HUES48 (cell line): Measurements from ENCODE around the gene FLOT1.

Source experiments
- H3K27ac ChIP-seq: one replicate; pipeline ENCODE4 v1.7.0; 2013; ENCODE audit warnings: low read depth, low read length, inconsistent platforms
- H3K27me3 ChIP-seq: 2 replicates; pipeline ENCODE4 v1.6.1; 2013; ENCODE audit warnings: mild to moderate bottlenecking, low read length; ENCODE audit not compliant: control insufficient read depth, insufficient read depth
- H3K36me3 ChIP-seq: 2 replicates; pipeline ENCODE4 v1.6.1; 2013; ENCODE audit warnings: low read length; ENCODE audit not compliant: control insufficient read depth, insufficient read depth
- H3K4me1 ChIP-seq: 2 replicates; pipeline ENCODE4 v1.6.1; 2013; ENCODE audit warnings: mild to moderate bottlenecking, low read length; ENCODE audit not compliant: control insufficient read depth, insufficient read depth
- H3K4me3 ChIP-seq: 2 replicates; pipeline ENCODE4 v1.5.1; 2013; ENCODE audit warnings: mild to moderate bottlenecking, low read depth, low read length
- H3K9ac ChIP-seq: 2 replicates; pipeline ENCODE4 v1.6.1; 2013; ENCODE audit warnings: mild to moderate bottlenecking, low read depth, low read length, moderate library complexity
- H3K9me3 ChIP-seq: 2 replicates; pipeline ENCODE4 v1.6.1; 2013; ENCODE audit warnings: low read length; ENCODE audit not compliant: control insufficient read depth, insufficient read depth

The FLOT1 gene

DNA sequence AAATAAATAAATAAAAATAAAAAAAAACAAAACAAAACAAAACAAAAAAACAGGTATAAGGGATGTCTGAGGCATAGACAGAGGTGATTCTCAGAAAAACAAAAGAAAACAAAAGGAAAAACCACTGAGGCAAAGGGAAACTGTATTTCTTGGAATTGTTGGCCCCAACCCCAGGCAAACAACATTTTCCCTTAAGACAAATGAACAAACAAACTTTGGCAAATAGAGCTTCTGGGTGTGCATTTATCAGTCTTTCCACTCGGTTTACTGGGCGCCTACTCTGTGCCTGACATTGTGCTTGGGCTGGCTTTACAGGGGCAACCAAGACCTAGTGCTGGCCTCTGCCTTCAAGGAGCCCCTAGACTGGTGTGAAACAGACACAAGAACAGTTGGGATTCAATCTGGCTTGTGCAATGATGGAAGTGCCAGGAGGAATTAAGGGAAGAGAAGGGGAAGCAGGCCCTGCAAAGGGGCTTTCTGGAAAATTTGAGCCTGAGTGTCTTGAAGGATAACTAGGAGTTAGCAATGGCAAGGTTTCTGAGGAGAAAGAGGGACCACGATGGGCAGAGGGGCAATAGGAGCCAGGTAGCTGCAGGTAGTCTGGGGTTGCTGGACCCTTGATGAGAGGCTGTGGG is 35.6 kb upstream of the FLOT1 start:
- Histone ChIP-seq H3K4me3 (no peak overlapping the region), H3K27ac (no peak overlapping the region), H3K9ac (no peak overlapping the region)

DNA sequence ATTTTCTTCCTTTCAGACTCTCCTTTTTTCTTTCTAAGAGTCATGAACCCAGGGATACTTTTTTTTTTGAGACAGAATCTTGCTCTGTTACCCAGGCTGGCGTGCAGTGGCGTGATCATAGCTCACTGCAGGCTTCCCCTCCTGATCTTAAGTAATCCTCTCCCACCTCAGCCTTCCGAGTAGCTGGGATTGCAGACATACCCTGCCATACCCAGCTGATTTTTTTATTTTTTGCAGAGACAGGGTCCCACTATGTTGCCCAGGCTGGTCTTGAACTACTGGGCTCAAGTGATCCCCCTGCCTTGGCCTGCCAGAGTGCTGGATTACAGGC is 34.6 kb upstream of the FLOT1 start:
- Histone ChIP-seq H3K4me1 (peaks cover 4% of the 10 kb centered on the region; the same call in 1 of the 2 replicates), H3K27me3 (no peaks in the 10 kb centered on the region), H3K9ac (no peak overlapping the region), H3K36me3 (no peaks in the 10 kb centered on the region), H3K4me3 (no peak overlapping the region), H3K9me3 (no peaks in the 10 kb centered on the region), H3K27ac (no peak overlapping the region)

More for the DNA sequence above, 35.6 kb upstream of the FLOT1 start:
- no peaks in the 10 kb centered on the region for H3K27me3 ChIP-seq
- H3K9me3 ChIP-seq = no peaks in the 10 kb centered on the region
- no peaks in the 10 kb centered on the region for H3K36me3 ChIP-seq
- peaks cover 4% of the 10 kb centered on the region; the same call in 1 of the 2 replicates for H3K4me1 ChIP-seq

GRCh38 chr6:30776390-30777154 is 34.1 kb upstream of the FLOT1 start:
- no peak overlapping the region for H3K4me3 ChIP-seq
- no peak overlapping the region for H3K27ac ChIP-seq
- H3K9ac ChIP-seq = no peak overlapping the region
- no peaks in the 10 kb centered on the region for H3K36me3 ChIP-seq
- H3K27me3 ChIP-seq = no peaks in the 10 kb centered on the region
- peaks cover 4% of the 10 kb centered on the region; the same call in 1 of the 2 replicates for H3K4me1 ChIP-seq
- no peaks in the 10 kb centered on the region for H3K9me3 ChIP-seq

DNA sequence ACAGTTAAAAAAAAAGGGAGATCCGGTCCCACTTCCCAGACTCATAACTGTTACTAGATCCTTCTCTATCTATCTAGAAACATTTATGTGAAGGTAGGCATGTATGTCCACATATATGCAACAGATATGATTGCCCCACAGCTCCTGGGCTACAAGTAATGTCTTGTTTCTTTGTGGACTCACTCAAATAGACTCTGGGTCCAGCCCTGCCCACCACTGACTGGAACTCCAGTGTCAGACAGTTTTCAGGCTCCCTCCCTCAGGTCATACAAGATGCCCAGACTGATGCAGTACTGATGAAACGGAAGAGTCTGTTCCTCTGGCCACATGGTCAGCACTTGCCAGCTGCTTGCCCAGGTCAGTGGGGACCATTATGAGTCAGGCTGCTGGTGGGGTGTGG is 32.6 kb upstream of the FLOT1 start:
- Histone ChIP-seq H3K4me3 (no peak overlapping the region), H3K27ac (no peak overlapping the region), H3K9me3 (no peaks in the 10 kb centered on the region), H3K36me3 (no peaks in the 10 kb centered on the region), H3K9ac (no peak overlapping the region), H3K27me3 (no peaks in the 10 kb centered on the region), H3K4me1 (peaks cover 7% of the 10 kb centered on the region)

DNA sequence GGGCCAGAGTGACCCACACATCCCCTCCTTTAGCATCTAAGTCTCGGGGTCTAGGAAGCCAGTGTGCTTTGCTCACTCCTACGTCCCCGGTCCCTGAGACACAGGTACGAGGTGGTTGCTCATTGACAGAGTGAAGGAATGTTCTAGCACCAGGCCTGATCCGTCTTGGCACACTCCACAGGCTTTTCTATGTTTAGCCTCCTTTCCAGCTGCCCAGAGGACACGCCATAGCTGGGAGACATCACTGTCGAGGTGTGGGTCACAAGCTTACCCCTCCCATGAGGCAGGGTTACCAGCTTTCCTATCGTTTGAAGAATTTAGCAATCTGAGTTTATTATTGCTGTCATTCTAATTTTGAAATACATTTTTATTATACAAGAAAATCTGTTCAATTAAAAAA is 32.2 kb upstream of the FLOT1 start:
- Histone ChIP-seq H3K27me3 (no peaks in the 10 kb centered on the region), H3K36me3 (no peaks in the 10 kb centered on the region), H3K27ac (no peak overlapping the region), H3K9ac (no peak overlapping the region), H3K4me3 (no peak overlapping the region), H3K9me3 (no peaks in the 10 kb centered on the region), H3K4me1 (peaks cover 11% of the 10 kb centered on the region)

DNA sequence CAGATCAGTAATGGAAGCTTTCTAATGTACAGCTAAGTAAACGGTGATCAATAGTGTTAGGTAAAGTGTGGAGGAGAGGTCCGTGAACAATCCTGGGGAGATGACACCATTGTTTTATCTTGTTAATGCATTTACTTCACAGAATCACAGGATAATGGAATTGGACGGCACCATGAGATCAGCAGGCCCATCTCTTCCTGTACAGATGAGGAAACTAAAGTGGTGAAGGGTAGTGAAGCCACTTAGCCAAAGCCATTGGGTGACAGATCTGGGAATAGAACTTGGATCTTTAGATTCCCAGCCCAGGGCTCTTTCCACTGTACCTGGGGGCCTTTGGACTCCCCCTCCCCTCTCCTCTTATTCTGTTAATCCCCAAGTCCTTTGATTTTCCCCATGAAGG is 28.1 kb upstream of the FLOT1 start:
- no peaks in the 10 kb centered on the region for H3K9me3 ChIP-seq
- no peaks in the 10 kb centered on the region for H3K27me3 ChIP-seq
- H3K27ac ChIP-seq = peak overlapping the region; percentile 97
- no peak overlapping the region for H3K4me3 ChIP-seq
- H3K4me1 ChIP-seq = peaks cover 31% of the 10 kb centered on the region
- H3K36me3 ChIP-seq = no peaks in the 10 kb centered on the region
- H3K9ac ChIP-seq = no peak overlapping the region

DNA sequence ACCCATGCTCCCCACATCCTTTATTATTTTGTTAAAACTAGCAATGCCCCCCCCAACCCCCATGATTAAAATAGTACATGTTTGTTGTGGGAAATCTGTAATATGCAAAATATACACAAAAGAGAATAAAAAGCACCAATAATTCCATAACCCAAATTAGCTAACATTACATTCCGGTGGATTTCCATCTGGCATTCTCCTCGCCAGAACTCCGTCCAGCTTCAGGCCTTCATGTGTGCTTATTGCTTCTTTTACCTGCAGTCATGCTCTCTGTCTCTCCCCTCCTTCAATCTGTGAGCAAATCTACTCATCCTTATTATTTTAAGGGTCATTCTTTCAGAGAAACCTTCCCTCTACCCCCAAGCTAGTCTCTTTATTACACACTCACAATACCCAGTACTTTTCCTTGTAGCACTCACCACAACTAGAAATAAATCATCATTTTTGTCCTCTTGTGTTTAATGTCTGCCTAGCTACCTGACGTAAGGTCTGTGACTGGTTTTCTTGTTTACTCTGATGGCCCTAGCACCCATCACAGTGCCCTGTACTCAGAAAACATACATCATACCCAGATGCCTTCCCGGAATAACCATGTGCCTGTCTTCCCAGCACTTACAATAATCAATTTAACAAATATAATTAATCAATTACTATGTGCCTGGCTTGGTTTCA is 27.5 kb upstream of the FLOT1 start:
- Histone ChIP-seq H3K27me3 (no peaks in the 10 kb centered on the region), H3K4me1 (peaks cover 34% of the 10 kb centered on the region), H3K9me3 (no peaks in the 10 kb centered on the region), H3K4me3 (no peak overlapping the region), H3K36me3 (no peaks in the 10 kb centered on the region), H3K9ac (no peak overlapping the region), H3K27ac (peak overlapping the region; percentile 97)

GRCh38 chr6:30769088-30769852 is 26.8 kb upstream of the FLOT1 start:
- H3K9me3 ChIP-seq = no peaks in the 10 kb centered on the region
- H3K4me3 ChIP-seq = no peak overlapping the region
- H3K27ac ChIP-seq = peak overlapping the region; percentile 97
- no peaks in the 10 kb centered on the region for H3K27me3 ChIP-seq
- H3K36me3 ChIP-seq = no peaks in the 10 kb centered on the region
- H3K4me1 ChIP-seq = peaks cover 37% of the 10 kb centered on the region
- peak overlapping the region; percentile 2; the same call in 1 of the 2 replicates for H3K9ac ChIP-seq

GRCh38 chr6:30768634-30769087 is 26.2 kb upstream of the FLOT1 start:
- Histone ChIP-seq H3K9ac (no peak overlapping the region; the same call in 1 of the 2 replicates), H3K36me3 (no peaks in the 10 kb centered on the region), H3K9me3 (no peaks in the 10 kb centered on the region), H3K27me3 (no peaks in the 10 kb centered on the region), H3K27ac (peak overlapping the region; percentile 97), H3K4me1 (peaks cover 43% of the 10 kb centered on the region), H3K4me3 (no peak overlapping the region)

DNA sequence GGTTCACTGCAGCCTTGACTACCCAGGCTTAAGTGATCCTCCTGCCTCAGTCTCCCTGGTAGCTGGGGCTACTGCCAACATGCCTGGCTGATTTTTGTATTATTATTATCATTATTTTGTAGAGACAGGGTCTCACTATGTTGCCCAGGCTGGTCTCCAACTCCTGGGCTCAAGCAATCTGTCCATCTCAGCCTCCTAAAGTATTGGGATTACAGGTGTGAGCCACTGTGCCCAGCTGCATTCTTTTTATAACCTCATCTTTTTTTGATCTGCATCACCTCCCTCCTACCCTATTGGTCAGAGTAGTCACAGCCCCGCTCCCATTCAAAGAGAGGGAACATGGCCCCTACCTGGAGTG is 25.4 kb upstream of the FLOT1 start:
- no peaks in the 10 kb centered on the region for H3K9me3 ChIP-seq
- H3K36me3 ChIP-seq = no peaks in the 10 kb centered on the region
- H3K4me1 ChIP-seq = peaks cover 49% of the 10 kb centered on the region
- no peak overlapping the region for H3K27ac ChIP-seq
- H3K27me3 ChIP-seq = no peaks in the 10 kb centered on the region
- no peak overlapping the region for H3K4me3 ChIP-seq
- no peak overlapping the region for H3K9ac ChIP-seq
